Measurements from ENCODE around the gene PDP2.
"Not testable (repeated sequence)": the region's sequence is repeated elsewhere in the genome, so short reads cannot be mapped to it uniquely, and the experiment has no call there.

Gene PDP2

DNA sequence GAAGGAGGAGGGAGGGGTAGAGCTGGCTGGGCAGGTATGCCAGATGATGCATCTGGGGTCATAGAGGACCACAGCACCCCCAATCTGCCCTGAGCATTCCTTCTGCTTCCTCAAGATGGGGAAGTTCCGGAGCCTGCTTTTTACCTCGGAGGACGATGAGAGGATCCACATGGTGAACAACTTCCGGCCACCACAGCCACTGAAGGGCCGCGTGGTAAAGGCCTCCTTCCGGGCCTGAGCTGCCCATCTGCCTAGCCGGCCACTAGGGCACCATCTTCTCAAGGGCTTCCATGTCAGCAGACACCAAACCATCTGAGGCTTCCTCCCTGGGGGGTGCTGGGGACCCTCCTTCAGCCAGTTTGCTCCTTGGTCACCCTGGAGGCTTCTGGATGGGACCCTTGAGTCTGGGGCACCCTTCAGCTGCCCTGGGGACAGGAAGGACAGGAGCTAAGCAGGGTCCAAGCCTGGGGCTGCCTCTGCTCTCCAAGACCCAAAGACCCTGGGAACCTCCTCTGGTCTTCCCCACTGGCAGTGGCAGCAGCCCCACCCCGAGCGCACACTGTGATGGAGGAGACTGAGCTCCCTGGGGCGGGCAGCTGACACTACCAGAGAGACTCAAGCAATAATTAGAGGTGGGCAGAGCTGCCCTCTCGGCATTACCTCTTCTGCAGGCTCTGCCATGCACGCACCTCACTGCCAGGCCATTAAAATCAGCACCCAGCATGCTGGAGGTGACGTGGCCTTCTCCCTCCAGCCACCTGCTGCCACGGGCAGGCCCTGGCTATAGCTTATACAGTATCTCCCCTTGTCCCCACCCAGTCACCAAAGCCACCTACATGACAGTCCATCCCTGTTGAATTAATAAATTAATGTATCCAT lies 26.8 kb upstream of the PDP2 start:
- DNase-seq: no peak

DNA sequence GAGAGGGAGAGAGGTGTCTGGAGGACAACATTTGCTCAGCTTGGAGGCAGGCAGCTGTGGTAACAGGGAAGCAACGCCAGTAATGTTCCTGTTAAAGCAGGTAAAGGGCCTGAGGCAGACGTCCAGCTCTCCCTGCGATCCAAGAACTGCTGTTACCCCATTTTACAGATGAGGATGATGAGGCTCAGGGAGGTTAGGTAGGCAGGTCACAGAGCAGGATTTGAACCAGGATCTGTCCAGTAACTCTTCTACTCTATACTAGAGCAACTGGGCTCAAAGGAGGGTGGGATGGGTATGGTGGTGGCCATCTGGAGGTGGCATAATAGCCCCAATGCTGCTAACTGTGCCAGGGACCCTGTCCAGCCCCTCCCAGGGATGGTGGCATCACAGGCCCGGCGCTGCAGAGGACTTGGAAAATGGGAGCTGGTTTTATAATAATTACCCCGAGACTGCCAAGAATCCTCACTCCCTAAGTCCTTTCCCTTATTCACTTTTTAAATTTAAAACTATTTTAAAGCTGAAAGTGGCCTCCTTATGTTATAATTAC lies 24.1 kb upstream of the PDP2 start:
- DNase-seq: no peak

DNA sequence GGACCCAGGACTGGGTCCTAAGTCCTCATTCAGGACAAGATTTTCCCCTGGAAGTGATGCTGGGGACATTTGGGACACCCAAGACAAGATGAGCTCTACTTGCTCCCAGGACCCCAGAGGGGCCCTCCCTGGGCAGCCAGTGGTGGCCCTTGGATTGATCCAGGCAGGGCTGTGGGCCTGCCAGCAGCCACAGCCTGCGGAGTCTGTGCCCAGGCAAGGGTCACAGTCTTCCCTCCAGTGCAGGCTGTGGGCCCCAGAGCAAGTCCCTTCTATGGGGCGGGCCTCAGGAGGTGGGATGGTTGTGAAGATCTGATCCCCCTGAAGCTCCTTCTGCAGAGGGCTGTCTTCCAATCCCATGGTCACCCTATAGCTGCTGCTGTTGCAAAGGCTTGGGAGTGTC lies 23.5 kb upstream of the PDP2 start:
- no peak for DNase-seq

DNA sequence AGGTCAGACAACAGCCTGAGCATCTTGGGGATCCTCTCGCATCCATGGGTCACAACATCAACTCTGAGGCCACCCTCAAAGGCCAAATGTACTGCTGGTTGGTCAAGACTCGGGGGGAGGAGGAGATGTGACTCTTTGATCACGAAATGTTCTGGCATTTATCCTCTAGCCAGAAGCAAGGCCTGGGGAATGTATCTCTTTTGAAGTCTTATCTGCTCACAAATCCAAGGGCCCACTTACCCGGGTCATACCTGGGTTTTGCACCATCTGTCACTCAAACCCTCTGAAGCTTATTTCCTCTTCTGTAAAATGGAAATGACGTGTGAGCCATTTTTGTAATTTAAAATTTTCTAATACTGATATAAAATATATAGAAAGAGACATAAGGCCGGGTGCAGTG lies 22.9 kb upstream of the PDP2 start:
- no peak for DNase-seq

DNA sequence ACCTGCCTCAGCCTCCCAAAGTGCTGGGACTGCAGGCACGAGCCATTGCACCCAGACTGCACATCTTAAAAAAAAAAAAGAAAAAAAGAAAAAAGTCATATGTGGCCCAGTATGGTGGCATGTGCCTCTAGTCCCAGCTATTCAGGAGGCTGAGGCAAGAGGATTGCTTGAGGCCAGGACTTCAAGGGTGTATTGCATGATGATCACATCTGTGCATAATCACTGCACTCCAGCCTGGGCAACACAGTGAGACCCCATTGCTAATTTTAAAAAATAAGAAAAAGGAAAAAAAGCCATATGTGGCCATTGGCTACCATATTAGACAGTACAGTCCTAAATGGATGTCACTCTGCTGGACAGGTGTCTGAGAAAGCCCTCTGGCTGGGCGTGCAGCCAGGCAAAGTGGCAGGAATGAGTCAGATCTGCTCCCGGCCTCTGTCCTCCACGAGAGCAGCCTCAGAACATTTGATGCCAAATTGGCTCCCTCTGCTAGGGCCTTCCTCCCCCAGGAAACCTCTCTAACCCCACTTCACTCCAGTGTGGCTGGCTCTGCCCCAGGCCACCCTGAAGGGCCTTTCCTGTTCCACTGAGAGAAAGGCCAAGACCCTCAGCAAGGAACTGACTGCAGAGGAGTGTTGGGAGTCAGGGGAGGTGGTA lies 21.4 kb upstream of the PDP2 start:
- peak; percentile 80 for DNase-seq

DNA sequence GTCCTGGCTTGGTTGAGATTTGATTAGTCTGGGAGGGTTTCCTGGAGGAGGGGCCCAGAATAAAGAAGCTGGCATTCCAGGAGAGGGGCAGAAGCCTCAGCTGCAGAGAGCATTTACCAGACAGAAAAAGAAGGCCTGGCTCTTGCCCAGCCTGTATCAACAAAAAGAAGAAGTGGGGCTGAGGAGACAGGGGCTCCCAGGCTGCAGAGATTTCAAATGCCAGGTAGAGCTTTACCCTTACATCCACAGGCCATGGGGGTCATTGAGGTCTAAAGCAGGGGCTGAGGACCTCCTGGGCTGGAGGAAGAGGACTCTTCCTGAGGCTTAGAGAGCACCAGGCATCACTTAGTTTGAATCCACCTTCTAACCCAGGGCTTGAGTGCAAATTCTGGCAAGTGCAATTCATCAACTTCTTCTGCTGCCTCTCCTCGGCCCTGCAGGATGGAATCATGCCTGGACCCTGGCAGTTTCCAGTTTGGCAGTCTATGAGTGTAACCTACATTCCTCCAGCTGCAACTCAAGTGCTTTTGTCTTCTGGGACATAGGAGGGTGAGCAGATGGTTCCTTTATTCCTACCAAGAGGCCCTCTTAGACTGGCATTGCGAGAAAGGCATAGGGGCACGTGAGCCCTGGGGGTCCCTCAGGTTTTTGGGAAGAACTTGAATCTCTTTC lies 20.8 kb upstream of the PDP2 start:
- DNase-seq: peak; percentile 9

DNA sequence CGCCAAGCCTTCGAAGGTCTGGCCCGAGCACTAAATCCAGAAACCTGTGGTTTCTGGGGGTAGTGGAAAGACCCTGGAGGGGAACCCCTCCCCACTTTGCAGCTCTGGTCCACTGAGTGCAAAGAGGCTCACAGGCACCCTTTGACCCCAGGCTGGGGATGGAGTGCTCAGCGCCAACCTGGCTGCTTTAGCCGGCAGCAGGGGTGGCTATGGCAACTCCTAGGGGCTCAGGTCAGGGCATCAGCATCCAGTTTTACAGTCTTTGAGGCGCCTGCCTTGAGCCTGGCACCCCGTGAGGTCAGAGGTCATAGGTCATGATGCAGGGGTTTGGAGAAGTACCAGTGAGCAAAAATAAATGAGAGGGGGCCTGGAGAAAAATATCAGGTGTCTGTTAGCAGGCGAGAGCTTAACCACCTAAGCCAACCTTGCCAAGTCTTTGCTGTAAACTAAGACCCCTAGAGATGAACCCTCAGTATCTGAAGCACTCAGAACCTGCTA lies 18.2 kb upstream of the PDP2 start:
- no peak for DNase-seq

DNA sequence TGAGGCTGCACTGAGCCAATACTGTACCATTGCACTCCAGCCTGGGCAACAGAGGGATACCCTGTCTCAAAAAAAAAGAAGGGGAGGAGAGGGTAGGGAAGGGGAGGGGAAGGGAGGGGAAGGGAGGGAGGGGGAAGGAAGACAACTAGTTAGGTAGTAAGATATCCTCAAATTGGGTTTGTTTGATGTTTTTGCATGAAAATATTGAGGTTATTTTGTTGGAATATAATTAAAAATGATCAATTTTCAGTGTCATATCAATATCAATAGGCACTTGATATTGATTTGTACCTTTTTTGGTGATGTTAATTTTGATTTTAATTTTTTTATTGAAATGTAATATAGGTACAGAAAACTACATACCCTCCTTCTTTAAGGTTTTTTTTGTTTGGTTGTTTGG lies 16.6 kb upstream of the PDP2 start:
- no peak for DNase-seq

DNA sequence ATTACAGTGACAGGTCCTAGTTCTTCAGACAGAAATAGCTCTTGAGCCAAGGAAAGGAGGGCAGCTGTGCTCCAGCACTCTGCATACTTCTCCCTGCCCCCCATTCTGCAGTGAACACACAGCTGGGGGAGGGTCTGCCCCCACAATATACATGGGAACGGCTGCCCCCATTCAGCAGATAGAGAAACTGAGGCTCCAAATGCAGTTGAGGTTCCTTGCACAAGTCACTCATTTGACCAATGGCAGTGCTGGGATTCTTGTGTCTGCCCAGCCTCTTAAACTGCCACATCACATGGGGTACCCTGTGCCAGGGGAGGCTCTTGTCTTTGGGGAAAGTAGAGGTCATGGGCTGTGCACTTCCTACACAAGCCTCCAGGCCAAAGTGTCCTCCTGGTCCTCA lies 10.9 kb upstream of the PDP2 start:
- DNase-seq: no peak

DNA sequence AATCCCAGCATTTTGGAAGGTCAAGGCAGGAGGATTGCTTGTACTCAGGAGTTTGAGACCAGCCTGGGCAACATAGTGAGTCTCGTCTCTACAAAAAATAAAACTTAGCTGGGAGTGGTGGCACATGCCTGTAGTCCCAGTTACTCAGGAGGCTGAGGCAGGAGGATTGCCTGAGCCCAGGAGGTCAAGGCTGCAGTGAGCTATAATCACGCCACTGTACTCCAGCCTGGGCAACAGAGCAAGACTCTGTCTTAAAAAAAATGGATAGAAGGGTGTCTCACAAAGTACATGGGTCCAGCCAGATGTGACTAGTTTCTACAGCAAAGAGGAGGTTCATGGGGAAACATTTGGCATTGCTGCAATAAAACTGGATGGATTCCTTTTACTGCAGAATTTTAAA lies 9.0 kb upstream of the PDP2 start:
- DNase-seq: not testable (repeated sequence)

DNA sequence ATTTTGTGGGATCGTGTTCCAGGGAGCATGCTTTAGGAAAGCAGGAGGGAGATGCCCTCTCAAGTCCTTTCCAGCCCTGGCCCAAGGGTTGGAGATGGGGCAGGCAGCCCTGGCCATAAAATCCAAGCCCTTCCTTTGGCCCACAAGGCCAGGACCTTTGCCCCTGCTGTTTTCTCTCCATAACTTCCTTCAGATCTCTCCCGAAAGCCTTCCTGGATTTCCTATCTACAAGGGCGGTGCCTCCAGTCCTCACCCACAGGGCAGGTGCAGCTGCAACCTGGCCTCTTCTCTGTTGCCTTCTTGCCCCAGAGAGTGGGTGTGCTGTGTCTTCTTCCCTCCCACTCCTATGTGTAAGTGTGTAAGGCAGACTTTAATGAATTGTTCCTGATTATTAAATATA lies 8.5 kb upstream of the PDP2 start:
- no peak for DNase-seq

DNA sequence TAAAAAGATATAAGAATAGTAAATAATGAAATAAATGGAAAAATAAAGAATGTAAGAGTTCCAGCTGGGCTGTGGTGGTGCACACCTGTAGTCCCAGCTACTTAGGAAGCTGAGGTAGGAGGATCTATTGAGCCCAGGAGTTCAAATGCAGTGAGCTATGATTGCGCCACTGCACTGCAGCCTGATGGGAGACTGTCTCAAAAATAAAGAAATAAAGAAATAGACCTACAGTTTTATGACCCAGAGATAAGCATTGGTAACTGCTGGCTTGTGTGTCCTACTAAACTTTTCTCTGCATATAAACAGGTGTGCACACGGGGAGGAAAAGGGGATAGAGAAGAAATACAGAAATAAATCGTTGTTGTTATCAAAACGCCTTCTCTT lies 7.8 kb upstream of the PDP2 start:
- DNase-seq: no peak

DNA sequence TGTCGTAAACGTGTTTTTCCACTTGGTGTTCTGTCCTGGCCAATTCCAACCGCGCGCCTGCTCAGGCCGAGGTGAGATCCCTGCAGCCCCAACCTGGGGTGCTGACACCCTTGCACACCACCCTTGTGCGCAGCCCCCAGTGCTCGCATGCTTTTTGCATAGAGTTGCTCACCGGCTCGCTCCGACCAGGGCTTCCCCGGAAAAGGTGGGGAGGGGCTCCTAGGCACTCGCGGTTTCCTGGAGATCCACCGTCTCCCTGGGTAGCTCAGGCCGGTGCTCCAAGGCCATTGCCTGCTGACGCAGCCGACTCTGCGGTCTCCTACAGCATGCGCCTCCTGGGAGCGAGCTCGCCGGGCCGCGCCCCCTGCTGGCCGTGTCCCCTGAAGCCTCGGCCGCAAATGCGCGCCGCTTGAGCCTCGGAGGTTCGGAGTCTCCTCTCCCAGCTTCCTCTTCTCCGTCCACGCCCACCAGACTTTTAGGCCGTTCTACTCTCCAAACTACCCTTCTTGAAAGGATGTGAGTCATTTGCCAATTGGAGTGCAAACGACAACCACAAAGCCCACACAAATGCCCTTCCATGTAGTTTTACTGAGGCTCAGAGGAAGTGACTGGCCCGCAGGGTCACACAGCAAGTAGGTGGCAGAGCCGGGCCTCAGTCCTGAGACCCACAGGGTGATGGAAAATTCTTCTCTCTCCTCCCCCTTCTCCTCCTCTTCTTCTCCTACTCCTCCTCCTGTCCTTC lies 7.2 kb upstream of the PDP2 start:
- DNase-seq: peak; percentile 48

DNA sequence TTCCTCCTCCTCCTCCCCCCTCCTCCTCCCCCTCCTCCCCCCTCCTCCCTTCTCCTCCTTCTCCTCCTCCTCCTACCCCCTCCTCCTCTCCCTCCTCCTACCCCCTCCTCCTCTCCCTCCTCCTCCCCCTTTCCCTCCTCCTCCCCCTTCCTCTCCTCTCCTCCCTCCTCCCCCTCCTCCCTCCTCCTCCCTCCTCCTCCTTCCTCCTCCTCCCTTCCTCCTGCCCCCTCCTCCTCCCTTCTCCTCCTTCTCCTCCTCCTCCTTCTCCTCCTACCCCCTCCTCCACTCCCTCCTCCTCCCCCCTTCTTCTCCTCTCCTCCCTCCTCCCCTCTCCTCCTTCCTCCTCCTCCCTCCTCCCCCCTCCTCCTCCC lies 6.6 kb upstream of the PDP2 start:
- DNase-seq: no peak

DNA sequence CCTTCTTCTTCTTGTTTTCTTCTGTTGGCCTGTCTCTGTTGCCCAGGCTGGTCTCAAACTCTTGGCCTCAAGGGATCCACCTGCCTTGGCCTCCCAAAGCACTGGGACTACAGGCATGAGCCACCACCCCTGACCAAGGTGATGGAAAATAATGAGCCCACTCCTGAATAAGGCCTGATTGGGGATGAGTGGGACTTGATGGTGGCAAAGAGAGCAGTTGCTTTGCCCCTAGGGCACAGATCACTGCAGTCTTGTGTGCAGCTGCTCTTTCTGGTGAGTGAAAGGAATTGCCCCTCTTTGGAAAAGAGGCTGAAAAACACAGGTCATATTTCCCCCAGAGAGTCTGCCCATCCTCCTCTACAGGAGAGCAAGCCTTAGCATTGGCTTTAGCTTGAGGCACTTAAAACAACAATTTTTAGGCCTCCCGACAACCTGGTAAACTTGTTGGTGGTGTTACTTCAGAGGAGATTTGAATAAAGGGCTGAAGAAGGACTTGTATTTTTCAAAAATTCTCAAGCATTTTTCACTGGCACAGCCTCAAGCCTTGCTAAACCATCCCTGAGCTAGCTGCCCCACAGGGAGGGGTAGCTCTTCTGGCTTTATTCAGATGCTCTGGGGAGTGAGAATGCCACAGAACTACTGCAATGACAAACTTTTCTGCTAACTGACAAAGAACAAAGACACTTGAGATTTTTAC lies 6.1 kb upstream of the PDP2 start:
- DNase-seq: no peak

DNA sequence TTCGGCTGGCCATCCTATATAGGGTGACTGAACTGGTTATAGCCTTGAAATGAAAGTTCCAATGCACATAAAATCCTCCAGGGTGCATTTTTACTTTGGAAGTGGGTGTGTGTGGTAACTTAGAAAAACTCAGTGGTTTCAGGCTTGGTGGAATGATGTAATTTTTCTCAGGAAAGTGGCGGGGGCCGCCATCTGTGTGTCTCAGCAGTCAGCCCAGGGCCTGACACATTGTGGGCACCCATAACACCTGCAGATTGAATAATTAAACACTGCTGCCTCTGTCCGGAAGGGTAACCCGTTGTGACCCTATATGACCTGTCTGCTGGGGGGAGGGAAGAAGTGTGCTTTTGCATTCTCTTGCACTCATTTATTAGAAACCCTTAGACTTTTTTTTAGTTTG lies 2.2 kb upstream of the PDP2 start:
- DNase-seq: no peak

DNA sequence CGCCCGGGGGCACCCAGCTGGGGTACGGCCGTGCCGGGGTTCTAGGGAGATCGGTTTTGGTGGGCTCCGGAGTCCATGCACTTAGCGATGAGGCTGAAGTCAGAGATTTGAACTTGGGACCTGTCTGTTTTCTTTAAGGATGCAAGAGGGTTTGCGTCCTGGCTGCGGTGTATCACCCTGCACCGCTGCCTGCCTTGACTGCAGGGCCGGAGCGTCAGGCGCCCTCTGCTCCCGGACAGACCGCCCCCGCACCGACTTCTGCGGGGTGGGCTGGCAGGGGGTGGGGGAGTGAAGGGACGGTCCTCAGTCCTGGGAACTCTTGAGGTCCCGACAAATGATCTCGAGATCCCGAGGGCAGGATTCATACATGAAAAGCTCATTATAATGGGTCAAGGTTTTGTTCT lies 701 bp downstream of the PDP2 start:
- DNase-seq: no peak

DNA sequence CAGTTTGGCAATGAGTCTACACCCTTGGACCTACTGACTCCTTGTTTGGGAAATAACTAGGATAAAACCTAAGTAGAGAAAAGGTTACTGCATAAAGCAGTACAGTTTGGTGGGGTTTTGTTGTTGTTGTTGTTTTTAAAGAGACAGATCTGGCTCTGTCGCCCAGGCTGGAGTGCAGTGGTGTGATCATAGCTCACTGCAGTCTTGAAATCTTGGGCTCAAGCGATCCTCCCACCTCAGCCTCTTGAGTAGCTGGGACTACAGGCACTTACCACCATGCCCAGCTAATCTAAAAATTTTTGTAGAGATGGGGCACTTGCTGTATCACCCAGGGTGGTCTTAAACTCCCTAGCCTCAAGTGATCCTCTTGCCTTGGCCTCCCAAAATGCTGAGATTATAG lies 1.2 kb downstream of the PDP2 start:
- DNase-seq: no peak

DNA sequence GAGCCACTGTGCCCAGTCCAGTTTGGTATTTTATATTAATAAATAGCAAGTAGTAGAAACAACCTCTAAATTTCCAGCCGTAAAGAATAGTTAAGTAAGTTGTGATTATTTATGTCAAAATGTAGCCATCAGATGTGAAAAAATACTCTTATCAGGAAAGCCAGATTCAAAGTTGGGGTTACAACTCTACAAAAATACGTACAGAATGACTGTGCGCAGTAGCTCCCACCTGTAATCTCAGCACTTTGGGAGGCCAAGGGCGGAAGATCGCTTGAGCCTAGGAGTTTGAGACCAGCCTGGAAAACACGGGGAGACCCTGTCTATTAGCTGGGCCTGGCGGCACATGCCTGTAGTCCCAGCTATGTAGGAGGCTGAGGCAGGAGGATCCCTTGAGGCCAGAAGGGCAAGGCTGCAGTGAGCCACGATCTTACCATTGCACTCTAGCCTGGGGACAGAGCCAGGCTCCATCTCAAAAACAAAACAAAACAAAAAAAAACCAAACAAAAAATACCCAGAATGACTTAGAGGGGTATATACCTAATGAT lies 1.7 kb downstream of the PDP2 start:
- no peak for DNase-seq

DNA sequence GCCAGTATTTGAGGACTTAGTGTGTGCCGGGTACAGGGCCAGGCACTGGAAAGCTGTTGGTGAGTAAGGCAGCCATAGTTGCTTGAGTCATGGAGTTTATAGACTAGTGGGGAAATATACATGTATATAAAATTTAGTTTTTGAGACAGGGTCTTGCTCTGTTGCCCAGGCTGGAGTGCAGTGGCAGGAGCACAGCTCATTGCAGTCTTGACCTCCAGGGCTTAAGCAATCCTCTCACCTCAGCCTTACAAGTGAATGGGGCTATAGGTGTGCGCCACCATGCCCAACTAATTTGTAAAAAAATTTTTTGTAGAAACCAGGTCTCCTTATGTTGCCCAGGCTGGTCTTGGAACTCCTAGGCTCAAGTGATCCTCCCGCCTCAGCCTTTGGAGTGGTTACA lies 2.4 kb downstream of the PDP2 start:
- no peak for DNase-seq

DNA sequence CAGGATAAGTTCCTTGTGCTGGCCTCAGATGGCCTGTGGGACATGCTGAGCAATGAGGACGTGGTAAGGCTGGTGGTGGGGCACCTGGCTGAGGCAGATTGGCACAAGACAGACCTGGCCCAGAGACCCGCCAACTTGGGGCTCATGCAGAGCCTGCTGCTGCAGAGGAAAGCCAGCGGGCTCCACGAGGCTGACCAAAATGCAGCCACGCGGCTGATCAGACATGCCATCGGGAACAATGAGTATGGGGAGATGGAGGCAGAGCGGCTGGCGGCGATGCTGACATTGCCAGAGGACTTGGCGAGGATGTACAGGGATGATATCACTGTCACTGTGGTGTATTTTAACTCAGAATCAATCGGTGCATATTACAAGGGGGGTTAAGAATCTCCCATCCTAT lies 5.2 kb downstream of the PDP2 start:
- DNase-seq: no peak

DNA sequence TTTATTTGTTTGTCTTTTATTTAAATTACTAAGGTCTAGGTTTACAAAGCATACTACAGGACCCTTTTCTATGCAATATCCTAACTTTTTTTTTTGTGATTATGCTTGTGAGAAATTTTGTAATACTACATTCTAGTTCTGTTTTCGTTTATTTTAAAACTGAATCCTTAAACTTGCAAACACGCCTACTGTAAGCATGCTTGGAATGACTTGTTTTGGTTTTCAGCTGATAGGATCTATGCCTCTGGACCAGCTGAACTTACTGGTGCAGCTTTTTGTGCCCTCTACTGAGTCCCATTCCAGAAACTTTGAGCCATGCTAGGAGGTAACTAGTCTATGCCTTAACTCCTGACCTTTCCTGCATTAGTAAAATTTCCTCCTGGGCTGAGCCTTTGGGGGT lies 6.0 kb downstream of the PDP2 start:
- no peak for DNase-seq

All from NCI-H2029 (cell line).